A673 (cell line): ENCODE results near the gene HYDIN.
"Not testable (repeated sequence)": the region's sequence is repeated elsewhere in the genome, so short reads cannot be mapped to it uniquely, and the experiment has no call there.

Experiments used
- EZH2 ChIP-seq: fragments of 200-600 bp; sonication (generic); IDR thresholded peaks from 2 replicates; pipeline ENCODE4 v1.6.1; 2017; ENCODE audit warnings: borderline replicate concordance, low read depth, mild to moderate bottlenecking, mixed read lengths, antibody characterized with exemption, low read length; ENCODE audit not compliant: poor library complexity, severe bottlenecking
- TF ChIP-seq, protein P1 (sequence below): fragments of 300-800, 200-600 bp; sonication (generic); conservative IDR thresholded peaks from 2 replicates; pipeline ENCODE4 v1.5.1; 2017; ENCODE audit warnings: low read depth, mild to moderate bottlenecking, antibody characterized with exemption, low read length, moderate library complexity, mixed read lengths

GRCh38 chr16:71015419-71015818, 215.1 kb downstream of the HYDIN start:
- TF ChIP-seq, protein P1, sequence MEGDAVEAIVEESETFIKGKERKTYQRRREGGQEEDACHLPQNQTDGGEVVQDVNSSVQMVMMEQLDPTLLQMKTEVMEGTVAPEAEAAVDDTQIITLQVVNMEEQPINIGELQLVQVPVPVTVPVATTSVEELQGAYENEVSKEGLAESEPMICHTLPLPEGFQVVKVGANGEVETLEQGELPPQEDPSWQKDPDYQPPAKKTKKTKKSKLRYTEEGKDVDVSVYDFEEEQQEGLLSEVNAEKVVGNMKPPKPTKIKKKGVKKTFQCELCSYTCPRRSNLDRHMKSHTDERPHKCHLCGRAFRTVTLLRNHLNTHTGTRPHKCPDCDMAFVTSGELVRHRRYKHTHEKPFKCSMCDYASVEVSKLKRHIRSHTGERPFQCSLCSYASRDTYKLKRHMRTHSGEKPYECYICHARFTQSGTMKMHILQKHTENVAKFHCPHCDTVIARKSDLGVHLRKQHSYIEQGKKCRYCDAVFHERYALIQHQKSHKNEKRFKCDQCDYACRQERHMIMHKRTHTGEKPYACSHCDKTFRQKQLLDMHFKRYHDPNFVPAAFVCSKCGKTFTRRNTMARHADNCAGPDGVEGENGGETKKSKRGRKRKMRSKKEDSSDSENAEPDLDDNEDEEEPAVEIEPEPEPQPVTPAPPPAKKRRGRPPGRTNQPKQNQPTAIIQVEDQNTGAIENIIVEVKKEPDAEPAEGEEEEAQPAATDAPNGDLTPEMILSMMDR, result not testable (repeated sequence)
- not testable (repeated sequence) for TF ChIP-seq EZH2
